Activated CD8-positive, alpha-beta T cell treated with anti-CD3 and anti-CD28 coated beads, Interleukin-2, amount 10 ng/mL, durations not matched to agents 7 days and 5 days (primary cell): ENCODE data around the gene ITPR1. TPM values are rescaled to one million over a fixed set of nuclear protein-coding genes. Genes with fewer than 3 reads are reported as not detected.

Experiments used
- ATAC-seq: fragments of 150-1000 bp; cut with Tn5 transposase; one replicate; pipeline ENCODE4 v1.10.0; 2021; ENCODE audit warnings: moderate library complexity
- CTCF ChIA-PET: fragments of 350-600 bp; sonication (Branson Sonifier 250); formaldehyde crosslinking; loops from one replicate; lab custom pipeline; 2021; ENCODE audit warnings: antibody characterized with exemption; lab: Charles Lee
- POLR2A ChIA-PET: fragments of 350-600 bp; sonication (Branson Sonifier 250); formaldehyde crosslinking; loops from one replicate; lab custom pipeline; 2021; ENCODE audit warnings: antibody characterized with exemption; lab: Charles Lee
- DNase-seq: peaks from one replicate; pipeline ENCODE4 v3.0.0-alpha.2; 2020
- H3K27ac Mint-ChIP-seq: one replicate; pipeline ENCODE4 v1.8.0; 2021; ENCODE audit warnings: mild to moderate bottlenecking, mixed read lengths
- H3K27me3 Mint-ChIP-seq: one replicate; pipeline ENCODE4 v1.8.0; 2021; ENCODE audit warnings: low read depth, mixed read lengths
- H3K36me3 Mint-ChIP-seq: one replicate; pipeline ENCODE4 v1.8.0; 2021; ENCODE audit warnings: low read depth, mixed read lengths
- H3K4me1 Mint-ChIP-seq: one replicate; pipeline ENCODE4 v1.8.0; 2021; ENCODE audit warnings: low read depth, mixed read lengths
- H3K4me3 Mint-ChIP-seq: one replicate; pipeline ENCODE4 v1.8.0; 2021; ENCODE audit warnings: mild to moderate bottlenecking, mixed read lengths
- H3K9me3 Mint-ChIP-seq: one replicate; pipeline ENCODE4 v1.8.0; 2022; ENCODE audit warnings: mixed read lengths; ENCODE audit not compliant: insufficient read depth
- total RNA-seq, 2 experiments: library from RNA; stranded (reverse); gene quantifications; one replicate each; pipeline ENCODE4 v1.2.3, GENCODE V29; 2021

Gene ITPR1
- total RNA-seq, 2 experiments from 2014 or later = 53.8 to 57.3 TPM

DNA sequence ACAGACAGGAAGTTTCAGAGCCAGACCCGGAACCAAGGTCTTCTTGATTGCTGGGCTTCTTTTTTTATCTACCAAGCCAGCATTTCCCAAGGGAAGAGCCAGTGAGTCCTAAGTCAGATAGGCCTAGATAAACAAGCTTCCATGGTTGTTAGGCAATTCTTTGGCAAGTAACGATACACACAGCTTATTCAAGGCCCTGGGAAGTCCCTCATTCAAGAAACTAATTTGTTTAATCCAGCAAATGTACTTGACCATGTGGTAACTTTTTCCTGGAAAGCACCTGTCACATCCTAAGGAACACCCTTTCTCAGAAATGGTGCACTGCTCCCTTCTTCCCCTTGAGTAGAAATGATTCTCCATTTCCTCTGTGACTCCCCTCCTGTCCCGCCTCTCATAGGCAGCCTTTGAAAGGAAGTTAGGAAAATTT, 209.9 kb downstream of the ITPR1 start:
- Mint-ChIP-seq H3K9me3 (peaks cover 4% of the 10 kb centered on the region), H3K27ac (peak overlapping the region; percentile 67), H3K36me3 (peaks cover 79% of the 10 kb centered on the region), H3K4me3 (no peak overlapping the region), H3K27me3 (no peaks in the 10 kb centered on the region), H3K4me1 (peaks cover 38% of the 10 kb centered on the region)
- ChIA-PET POLR2A (no interaction called here), CTCF (interaction anchor here (0.6 to 5.0 kb wide), 3 partner anchors 8 to 356 kb away, joined by 3 to 34 read pairs (median 3); no protein-coding TSS in a partner anchor)
- ATAC-seq = no peak
- DNase-seq = no peak

- ChIA-PET POLR2A (interaction anchor here (0.6 kb wide), 1 partner anchor 279 kb away, joined by 3 read pairs; no protein-coding TSS in a partner anchor), CTCF (interaction anchor here (0.6 to 1.2 kb wide), 3 partner anchors 18 to 382 kb away, joined by 3 read pairs; no protein-coding TSS in a partner anchor)
- peaks cover 49% of the 10 kb centered on the region for H3K4me1 Mint-ChIP-seq
- H3K27ac Mint-ChIP-seq = peak overlapping the region; percentile 9
- peaks cover 4% of the 10 kb centered on the region for H3K9me3 Mint-ChIP-seq
- peaks cover 81% of the 10 kb centered on the region for H3K36me3 Mint-ChIP-seq
- no peaks in the 10 kb centered on the region for H3K27me3 Mint-ChIP-seq
- no peak overlapping the region for H3K4me3 Mint-ChIP-seq
- ATAC-seq (peak; percentile 47), DNase-seq (no peak)
These were observed 211.4 kb downstream of the ITPR1 start for GRCh38 chr3:4704552-4704951.

GRCh38 chr3:4707324-4707723, 214.2 kb downstream of the ITPR1 start:
- Mint-ChIP-seq H3K27me3 (no peaks in the 10 kb centered on the region), H3K36me3 (peaks cover 77% of the 10 kb centered on the region), H3K9me3 (peaks cover 4% of the 10 kb centered on the region), H3K27ac (peak overlapping the region; percentile 19), H3K4me3 (no peak overlapping the region), H3K4me1 (peaks cover 60% of the 10 kb centered on the region)
- POLR2A ChIA-PET = no interaction called here
- CTCF ChIA-PET = no interaction called here
- DNase-seq (no peak), ATAC-seq (no peak)

- ChIA-PET CTCF (interaction anchor here (0.7 kb wide), 1 partner anchor 350 kb away, joined by 4 read pairs; no protein-coding TSS in a partner anchor), POLR2A (no interaction called here)
- Mint-ChIP-seq H3K27me3 (no peaks in the 10 kb centered on the region), H3K4me1 (peaks cover 53% of the 10 kb centered on the region), H3K36me3 (peaks cover 72% of the 10 kb centered on the region), H3K4me3 (no peak overlapping the region), H3K9me3 (peaks cover 4% of the 10 kb centered on the region), H3K27ac (peak overlapping the region; percentile 43)
- DNase-seq (no peak), ATAC-seq (no peak)
These were observed 215.1 kb downstream of the ITPR1 start for GRCh38 chr3:4708230-4708629.

- DNase-seq = no peak
- no peak for ATAC-seq
- H3K9me3 Mint-ChIP-seq = peaks cover 4% of the 10 kb centered on the region
- no peak overlapping the region for H3K4me3 Mint-ChIP-seq
- peaks cover 66% of the 10 kb centered on the region for H3K36me3 Mint-ChIP-seq
- ChIA-PET CTCF (interaction anchor here (0.8 to 10.5 kb wide), 4 partner anchors 113 to 347 kb away, joined by 3 to 258 read pairs (median 118); partner anchors contain the start of gene BHLHE40), POLR2A (no interaction called here)
- peaks cover 43% of the 10 kb centered on the region for H3K4me1 Mint-ChIP-seq
- no peaks in the 10 kb centered on the region for H3K27me3 Mint-ChIP-seq
- H3K27ac Mint-ChIP-seq = no peak overlapping the region
These were observed 216.2 kb downstream of the ITPR1 start for GRCh38 chr3:4709341-4709740.

GRCh38 chr3:4710191-4710590, 217.0 kb downstream of the ITPR1 start:
- ChIA-PET POLR2A (interaction anchor here (0.6 to 4.4 kb wide), 2 partner anchors 63 to 268 kb away, joined by 3 to 56 read pairs; partner anchors contain the start of gene BHLHE40), CTCF (interaction anchor here (0.8 to 10.5 kb wide), 8 partner anchors 13 to 346 kb away, joined by 3 to 258 read pairs (median 12); partner anchors contain the start of gene BHLHE40)
- Mint-ChIP-seq H3K9me3 (peaks cover 4% of the 10 kb centered on the region), H3K36me3 (peaks cover 67% of the 10 kb centered on the region), H3K4me3 (no peak overlapping the region), H3K4me1 (peaks cover 35% of the 10 kb centered on the region), H3K27ac (no peak overlapping the region), H3K27me3 (no peaks in the 10 kb centered on the region)
- ATAC-seq (no peak), DNase-seq (no peak)

DNA sequence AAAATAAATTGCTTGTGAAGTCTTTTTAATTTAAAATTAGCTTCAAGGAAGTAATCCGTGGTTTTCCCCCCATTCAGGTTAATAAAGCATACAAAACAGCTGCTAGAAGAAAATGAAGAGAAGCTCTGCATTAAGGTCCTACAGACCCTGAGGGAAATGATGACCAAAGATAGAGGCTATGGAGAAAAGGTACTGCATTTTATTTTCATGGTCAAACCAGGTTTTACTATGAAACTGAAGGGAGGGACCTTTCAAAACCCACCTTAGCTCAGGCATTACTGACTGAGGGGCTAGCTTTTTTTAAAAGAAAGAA, 218.5 kb downstream of the ITPR1 start:
- ATAC-seq (peak; percentile 25), DNase-seq (no peak)
- Mint-ChIP-seq H3K4me1 (peaks cover 32% of the 10 kb centered on the region), H3K27me3 (no peaks in the 10 kb centered on the region), H3K27ac (no peak overlapping the region), H3K9me3 (peaks cover 4% of the 10 kb centered on the region), H3K4me3 (no peak overlapping the region), H3K36me3 (peaks cover 54% of the 10 kb centered on the region)
- CTCF ChIA-PET = interaction anchor here (0.6 to 10.5 kb wide), 110 partner anchors 9 to 1362 kb away, joined by 3 to 258 read pairs (median 5); partner anchors contain the start of genes ARL8B and BHLHE40
- POLR2A ChIA-PET = interaction anchor here (0.7 to 4.4 kb wide), 10 partner anchors 111 to 346 kb away, joined by 3 to 56 read pairs (median 3); partner anchors contain the start of gene BHLHE40

DNA sequence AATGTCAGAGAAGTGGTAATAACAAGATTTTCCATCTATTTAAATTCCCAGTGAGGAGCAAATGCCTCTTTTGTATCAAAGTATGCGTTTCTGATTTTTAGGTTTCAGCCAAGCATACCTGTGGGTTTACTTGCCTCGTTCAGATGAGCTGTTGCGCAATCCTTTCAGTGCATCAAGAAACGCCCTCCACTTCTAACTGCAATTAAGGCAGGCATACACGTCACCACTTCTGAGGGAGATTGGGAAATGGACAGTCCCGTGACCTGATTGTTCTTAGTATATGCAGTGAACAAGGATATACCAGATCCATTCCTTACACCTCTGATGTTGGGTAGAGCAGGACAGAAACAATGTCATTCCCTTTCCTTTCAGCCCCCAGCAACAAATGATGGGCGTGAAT, 219.0 kb downstream of the ITPR1 start:
- no peaks in the 10 kb centered on the region for H3K27me3 Mint-ChIP-seq
- ATAC-seq (no peak), DNase-seq (no peak)
- H3K4me1 Mint-ChIP-seq = peaks cover 32% of the 10 kb centered on the region
- H3K9me3 Mint-ChIP-seq = peaks cover 2% of the 10 kb centered on the region
- ChIA-PET POLR2A (interaction anchor here (0.6 to 4.4 kb wide), 8 partner anchors 110 to 339 kb away, joined by 3 to 56 read pairs (median 3); partner anchors contain the start of gene BHLHE40), CTCF (interaction anchor here (0.6 to 10.5 kb wide), 109 partner anchors 8 to 1362 kb away, joined by 3 to 258 read pairs (median 5); partner anchors contain the start of genes ARL8B and BHLHE40)
- no peak overlapping the region for H3K27ac Mint-ChIP-seq
- no peak overlapping the region for H3K4me3 Mint-ChIP-seq
- peaks cover 50% of the 10 kb centered on the region for H3K36me3 Mint-ChIP-seq

DNA sequence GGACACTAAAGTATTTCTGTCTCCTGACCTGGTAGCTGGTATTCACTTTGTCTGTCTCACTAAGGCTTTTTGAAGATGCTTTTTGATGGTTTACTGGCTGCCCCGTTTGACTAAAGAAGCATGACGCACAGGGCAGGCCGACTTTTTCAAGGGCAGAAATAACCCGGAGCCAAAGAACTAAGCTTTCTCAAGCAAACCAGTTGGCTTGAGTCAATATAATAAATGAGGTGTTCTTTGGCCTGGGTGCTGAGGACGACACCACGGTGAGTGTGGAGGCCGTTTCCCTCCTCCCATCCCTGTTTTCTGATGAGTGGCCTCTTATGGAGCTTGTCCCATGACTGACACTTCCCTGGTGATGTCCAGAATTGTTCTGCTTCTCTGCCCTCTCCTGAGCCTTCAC, 220.9 kb downstream of the ITPR1 start:
- Mint-ChIP-seq H3K4me3 (no peak overlapping the region), H3K36me3 (peaks cover 41% of the 10 kb centered on the region), H3K4me1 (peaks cover 14% of the 10 kb centered on the region), H3K27me3 (no peaks in the 10 kb centered on the region), H3K9me3 (no peaks in the 10 kb centered on the region), H3K27ac (no peak overlapping the region)
- CTCF ChIA-PET = interaction anchor here (1.2 to 10.5 kb wide), 5 partner anchors 9 to 342 kb away, joined by 3 to 258 read pairs (median 5); partner anchors contain the start of gene BHLHE40
- no peak for DNase-seq
- no peak for ATAC-seq
- POLR2A ChIA-PET = interaction anchor here (4.4 kb wide), 1 partner anchor 264 kb away, joined by 56 read pairs; the partner anchor contains the start of gene BHLHE40

DNA sequence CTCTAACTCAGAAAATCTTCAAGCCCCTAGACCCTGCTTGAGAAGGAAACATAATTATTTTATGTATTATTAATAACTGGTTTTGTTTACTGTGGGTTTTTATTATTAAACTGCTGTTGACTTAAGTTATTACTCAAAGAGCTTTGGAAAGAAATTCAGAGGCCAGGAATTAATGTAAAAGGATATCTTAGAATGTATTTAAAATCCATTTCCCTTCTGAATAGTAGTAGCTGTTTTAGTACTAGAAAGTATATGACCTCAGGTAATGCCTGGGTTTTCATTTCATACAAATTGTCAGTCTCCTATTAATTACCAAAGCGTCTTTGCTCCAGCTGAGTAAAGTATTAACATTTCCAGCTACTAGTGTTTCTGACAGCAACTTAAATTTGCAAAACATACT, 223.1 kb downstream of the ITPR1 start:
- POLR2A ChIA-PET = interaction anchor here (1.1 kb wide), 1 partner anchor 261 kb away, joined by 3 read pairs; no protein-coding TSS in a partner anchor
- Mint-ChIP-seq H3K4me3 (no peak overlapping the region), H3K36me3 (peaks cover 37% of the 10 kb centered on the region), H3K27me3 (no peaks in the 10 kb centered on the region), H3K9me3 (no peaks in the 10 kb centered on the region), H3K4me1 (peaks cover 25% of the 10 kb centered on the region), H3K27ac (no peak overlapping the region)
- CTCF ChIA-PET = interaction anchor here (0.9 to 10.5 kb wide), 3 partner anchors 11 to 266 kb away, joined by 3 to 258 read pairs (median 3); partner anchors contain the start of gene BHLHE40
- ATAC-seq = no peak
- no peak for DNase-seq

GRCh38 chr3:4716706-4717362, 223.7 kb downstream of the ITPR1 start:
- CTCF ChIA-PET = interaction anchor here (0.9 to 10.5 kb wide), 4 partner anchors 9 to 265 kb away, joined by 3 to 258 read pairs (median 3); partner anchors contain the start of gene BHLHE40
- H3K27ac Mint-ChIP-seq = no peak overlapping the region
- POLR2A ChIA-PET = interaction anchor here (0.7 to 1.1 kb wide), 2 partner anchors 118 to 260 kb away, joined by 3 to 4 read pairs; no protein-coding TSS in a partner anchor

More at GRCh38 chr3:4716706-4717362, 223.7 kb downstream of the ITPR1 start:
- H3K4me3 Mint-ChIP-seq = no peak overlapping the region
- H3K9me3 Mint-ChIP-seq = no peaks in the 10 kb centered on the region
- no peaks in the 10 kb centered on the region for H3K27me3 Mint-ChIP-seq
- peaks cover 36% of the 10 kb centered on the region for H3K36me3 Mint-ChIP-seq
- no peak for ATAC-seq
- no peak for DNase-seq
- peaks cover 26% of the 10 kb centered on the region for H3K4me1 Mint-ChIP-seq
